ENCODE results near the gene GRAMD2A. TPM values are rescaled to one million over a fixed set of nuclear protein-coding genes. Genes with fewer than 3 reads are reported as not detected.

GRAMD2A gene
- total and polyA plus RNA-seq, 4 donors = 4.0 to 25.2 (median 10.7) TPM

DNA sequence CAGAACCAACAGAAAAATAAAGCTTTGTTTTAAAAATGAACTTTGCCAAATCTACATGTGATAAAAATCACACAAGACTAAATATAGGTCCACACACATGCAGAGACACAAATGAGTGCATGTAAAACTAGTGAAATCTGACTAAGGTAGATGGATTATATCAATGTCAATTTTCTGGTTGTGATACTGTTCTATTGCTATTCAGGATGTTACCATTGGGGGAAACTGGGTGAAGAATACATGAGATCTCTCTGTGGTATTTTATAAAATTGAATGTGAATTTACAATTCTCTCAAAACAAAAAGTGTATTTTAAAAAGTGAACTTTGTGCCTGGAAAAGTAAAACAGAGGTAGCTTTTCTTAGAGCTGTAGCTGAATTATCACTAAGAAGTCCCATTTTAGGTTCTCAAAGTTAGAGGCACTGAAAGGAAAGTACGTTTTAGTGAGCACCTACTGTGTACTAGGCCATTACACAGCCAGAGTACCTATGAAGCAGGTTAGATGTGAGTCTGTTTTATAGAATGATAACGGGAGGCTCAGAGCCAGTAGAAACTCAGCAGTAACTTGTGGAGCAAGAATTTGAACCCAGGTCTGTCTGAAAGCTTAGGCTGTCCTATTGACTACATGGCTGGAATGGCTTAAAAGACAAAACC, 8.2 kb downstream of the GRAMD2A start:
- H3K27ac ChIP-seq (ENCODE audit: low read depth in 1 of 2, low read length in 1 of 2) = no peak overlapping the region
- H3K9ac ChIP-seq (ENCODE audit: insufficient read depth in 1 of 2, low read length in 2 of 2) = no peak overlapping the region
- H3K36me3 ChIP-seq (ENCODE audit: control insufficient read depth in 4 of 4, insufficient read depth in 4 of 4, low read length in 4 of 4) = no peaks in the 10 kb centered on the region
- DNase-seq (no peak), ATAC-seq (ENCODE audit: insufficient read depth, low FRiP score) (no peak)
- 93 to 94% methylated on average over 2 of the region's 2 CpGs for WGBS, 2 donors
- H3K4me3 ChIP-seq = no peak overlapping the region
- H3K4me1 ChIP-seq (ENCODE audit: control insufficient read depth in 5 of 5, insufficient read depth in 5 of 5, low read length in 5 of 5) = peaks cover 0 to 2% (median 0%) of the 10 kb centered on the region in 5 donors
- TF ChIP-seq, protein P1, sequence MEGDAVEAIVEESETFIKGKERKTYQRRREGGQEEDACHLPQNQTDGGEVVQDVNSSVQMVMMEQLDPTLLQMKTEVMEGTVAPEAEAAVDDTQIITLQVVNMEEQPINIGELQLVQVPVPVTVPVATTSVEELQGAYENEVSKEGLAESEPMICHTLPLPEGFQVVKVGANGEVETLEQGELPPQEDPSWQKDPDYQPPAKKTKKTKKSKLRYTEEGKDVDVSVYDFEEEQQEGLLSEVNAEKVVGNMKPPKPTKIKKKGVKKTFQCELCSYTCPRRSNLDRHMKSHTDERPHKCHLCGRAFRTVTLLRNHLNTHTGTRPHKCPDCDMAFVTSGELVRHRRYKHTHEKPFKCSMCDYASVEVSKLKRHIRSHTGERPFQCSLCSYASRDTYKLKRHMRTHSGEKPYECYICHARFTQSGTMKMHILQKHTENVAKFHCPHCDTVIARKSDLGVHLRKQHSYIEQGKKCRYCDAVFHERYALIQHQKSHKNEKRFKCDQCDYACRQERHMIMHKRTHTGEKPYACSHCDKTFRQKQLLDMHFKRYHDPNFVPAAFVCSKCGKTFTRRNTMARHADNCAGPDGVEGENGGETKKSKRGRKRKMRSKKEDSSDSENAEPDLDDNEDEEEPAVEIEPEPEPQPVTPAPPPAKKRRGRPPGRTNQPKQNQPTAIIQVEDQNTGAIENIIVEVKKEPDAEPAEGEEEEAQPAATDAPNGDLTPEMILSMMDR (IDR thresholded peaks at IDR 0.05; ENCODE audit: control extremely low read depth, extremely low read depth) = no peak
- peaks cover 0 to 12% (median 6%) of the 10 kb centered on the region in 3 donors for H3K27me3 ChIP-seq (ENCODE audit: control insufficient read depth in 3 of 3, insufficient read depth in 3 of 3, low read length in 2 of 3)
- no peaks in the 10 kb centered on the region for H3K9me3 ChIP-seq (ENCODE audit: control insufficient read depth in 4 of 4, insufficient read depth in 3 of 4, low read length in 3 of 4)

DNA sequence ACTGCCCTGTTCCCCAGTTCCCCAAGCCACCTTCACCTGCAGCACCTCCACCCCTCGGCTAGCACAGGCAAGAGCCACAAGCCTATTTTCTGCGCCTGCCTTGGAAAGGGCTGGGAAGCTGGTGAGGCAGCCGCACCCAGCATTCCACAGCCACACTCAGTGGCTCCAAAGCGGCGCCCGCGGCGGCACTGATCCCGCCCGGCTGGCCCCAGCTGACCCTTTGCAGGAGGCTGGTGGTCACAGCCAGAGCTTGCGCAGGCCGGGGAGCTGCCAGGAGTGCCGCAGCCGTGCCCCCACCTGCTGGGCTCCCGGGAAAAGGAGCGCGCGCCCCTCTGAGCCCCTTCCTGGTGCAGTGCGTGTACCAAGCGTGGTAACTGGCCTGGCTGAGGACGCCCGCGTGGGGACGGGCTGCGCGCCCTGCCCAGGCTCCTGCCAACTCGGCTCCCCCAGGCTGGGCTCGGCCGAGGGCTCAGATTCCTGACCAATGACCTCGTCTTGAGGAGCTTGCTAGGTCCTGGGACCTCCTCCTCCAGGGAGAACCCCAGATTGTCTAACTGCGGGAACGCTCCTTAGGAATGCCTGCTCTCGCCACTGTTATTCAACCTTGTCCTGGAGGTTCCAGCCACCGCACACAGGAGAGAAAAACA, 13.3 kb downstream of the GRAMD2A start:
- Histone ChIP-seq H3K9me3 (ENCODE audit: control insufficient read depth in 4 of 4, insufficient read depth in 3 of 4, low read length in 3 of 4) (no peaks in the 10 kb centered on the region), H3K9ac (ENCODE audit: insufficient read depth in 1 of 2, low read length in 2 of 2) (no peak overlapping the region), H3K27me3 (ENCODE audit: control insufficient read depth in 3 of 3, insufficient read depth in 3 of 3, low read length in 2 of 3) (peaks cover 0 to 17% (median 11%) of the 10 kb centered on the region in 3 donors), H3K36me3 (ENCODE audit: control insufficient read depth in 4 of 4, insufficient read depth in 4 of 4, low read length in 4 of 4) (no peaks in the 10 kb centered on the region), H3K4me1 (ENCODE audit: control insufficient read depth in 5 of 5, insufficient read depth in 5 of 5, low read length in 5 of 5) (peaks cover 0 to 8% (median 1%) of the 10 kb centered on the region in 5 donors), H3K4me3 (no peak overlapping the region), H3K27ac (ENCODE audit: low read depth in 1 of 2, low read length in 1 of 2) (peak overlapping the region in 1 of 2 donors; percentile 85)
- ATAC-seq (ENCODE audit: insufficient read depth, low FRiP score) (peak; percentile 87), DNase-seq (peak; percentile 32 to 51 (median 47))
- TF ChIP-seq, protein P1 (IDR thresholded peaks at IDR 0.05; ENCODE audit: control extremely low read depth, extremely low read depth) = no peak
- WGBS, 2 donors = 8 to 9% methylated on average over 29 to 34 of the region's 34 CpGs

DNA sequence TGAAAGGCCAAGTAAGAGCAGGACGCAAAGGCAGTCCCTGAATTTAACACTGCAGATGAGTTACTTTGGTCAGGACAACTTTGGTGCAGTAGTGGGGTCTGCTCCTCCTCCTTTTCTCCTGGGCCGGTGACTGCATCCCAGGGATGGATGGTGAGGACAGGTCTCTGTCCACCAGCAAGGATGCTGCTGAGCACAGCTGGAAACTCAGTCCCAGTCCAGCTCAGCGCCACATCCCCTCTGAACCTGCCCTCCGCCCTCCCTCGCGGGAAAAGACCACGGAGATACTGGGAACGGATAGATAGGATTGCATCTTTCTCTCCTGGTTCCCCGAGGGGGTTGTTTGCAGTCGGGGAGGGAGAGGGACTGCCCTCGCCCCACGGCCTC, 13.8 kb downstream of the GRAMD2A start:
- 34 to 49% methylated on average over 12 of the region's 12 CpGs for WGBS, 2 donors
- H3K36me3 ChIP-seq (ENCODE audit: control insufficient read depth in 4 of 4, insufficient read depth in 4 of 4, low read length in 4 of 4) = no peaks in the 10 kb centered on the region
- DNase-seq (no peak), ATAC-seq (ENCODE audit: insufficient read depth, low FRiP score) (no peak)
- H3K4me1 ChIP-seq (ENCODE audit: control insufficient read depth in 5 of 5, insufficient read depth in 5 of 5, low read length in 5 of 5) = peaks cover 0 to 8% (median 1%) of the 10 kb centered on the region in 5 donors
- peaks cover 0 to 17% (median 11%) of the 10 kb centered on the region in 3 donors for H3K27me3 ChIP-seq (ENCODE audit: control insufficient read depth in 3 of 3, insufficient read depth in 3 of 3, low read length in 2 of 3)
- H3K9ac ChIP-seq (ENCODE audit: insufficient read depth in 1 of 2, low read length in 2 of 2) = no peak overlapping the region
- H3K9me3 ChIP-seq (ENCODE audit: control insufficient read depth in 4 of 4, insufficient read depth in 3 of 4, low read length in 3 of 4) = no peaks in the 10 kb centered on the region
- H3K27ac ChIP-seq (ENCODE audit: low read depth in 1 of 2, low read length in 1 of 2) = peak overlapping the region in 1 of 2 donors; percentile 85
- TF ChIP-seq, protein P1 (IDR thresholded peaks at IDR 0.05; ENCODE audit: control extremely low read depth, extremely low read depth) = no peak
- H3K4me3 ChIP-seq = no peak overlapping the region

Measured in lung (tissue), 12 donors.